Stimulated activated CD4-positive, alpha-beta T cell treated with anti-CD3 and anti-CD28 coated beads, Interleukin-1b, Interleukin-23, amount 100 ng/mL, for 24 hours (primary cell): ENCODE measurements around the gene LRRC66.

Source experiments
- DNase-seq, 4 experiments: peaks; one replicate each; pipeline ENCODE4 v3.0.0-alpha.2; 2020; ENCODE audit warnings: low read depth in 4 of 4, low spot score in 1 of 4

LRRC66 gene

GRCh38 chr4:52015366-52015765, 4.8 kb downstream of the LRRC66 start:
- DNase-seq = no peak

DNA sequence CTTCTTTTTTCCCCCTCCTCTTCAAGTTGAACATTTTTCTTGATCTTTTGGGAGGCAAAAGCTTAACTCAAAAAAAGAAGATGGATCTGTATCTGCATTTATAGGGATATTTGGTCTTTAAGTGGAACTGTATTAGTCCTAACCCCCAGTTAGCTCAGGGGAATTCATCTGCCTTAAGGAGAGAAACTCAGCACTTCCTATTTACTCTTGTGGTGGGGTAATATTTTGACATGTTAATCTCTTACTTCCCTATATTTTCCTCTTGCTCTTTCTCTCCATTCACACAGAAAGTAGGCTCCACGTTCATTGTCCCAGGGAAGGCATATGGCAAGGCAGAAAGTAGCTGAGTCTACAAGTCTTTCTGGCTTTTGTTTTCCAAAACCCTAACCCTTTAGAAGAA, 5.3 kb downstream of the LRRC66 start:
- no peak for DNase-seq

DNA sequence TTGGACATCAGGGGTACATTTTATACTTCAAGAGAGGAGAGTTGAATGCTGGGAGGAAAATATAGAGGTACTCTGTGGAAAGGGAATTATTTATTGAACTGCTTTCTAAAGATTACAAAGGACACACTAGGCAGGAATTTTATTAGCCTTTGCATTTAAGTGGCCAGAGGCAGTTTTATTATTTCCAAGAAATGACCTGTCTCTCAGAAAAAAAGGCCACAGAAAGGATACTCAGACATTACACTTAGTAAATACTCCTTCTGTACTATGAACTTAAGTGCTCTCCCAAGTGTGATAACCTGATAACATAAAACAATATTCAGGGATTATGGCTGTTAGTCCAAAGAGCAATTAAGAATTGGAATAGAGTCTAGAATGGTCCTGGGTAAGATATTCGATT, 7.5 kb downstream of the LRRC66 start:
- DNase-seq = no peak

DNA sequence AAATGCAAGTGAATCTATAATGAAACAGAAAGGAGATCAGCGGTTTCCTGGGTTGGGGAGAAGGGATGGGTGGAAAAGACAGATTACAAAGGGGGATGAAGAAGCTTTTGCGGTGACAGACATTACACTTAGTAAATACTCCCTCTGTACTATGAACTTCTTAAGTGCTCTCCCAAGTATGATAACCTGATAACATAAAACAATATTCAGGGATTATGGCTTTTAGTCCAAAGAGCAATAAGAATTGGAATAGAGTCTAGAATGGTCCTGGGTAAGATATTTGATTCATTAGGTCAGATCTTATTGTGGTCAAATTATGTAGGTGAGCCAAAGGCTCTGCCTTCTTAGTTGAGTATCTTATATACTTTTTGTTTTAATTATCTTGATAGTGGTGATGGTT, 9.2 kb downstream of the LRRC66 start:
- DNase-seq = no peak

DNA sequence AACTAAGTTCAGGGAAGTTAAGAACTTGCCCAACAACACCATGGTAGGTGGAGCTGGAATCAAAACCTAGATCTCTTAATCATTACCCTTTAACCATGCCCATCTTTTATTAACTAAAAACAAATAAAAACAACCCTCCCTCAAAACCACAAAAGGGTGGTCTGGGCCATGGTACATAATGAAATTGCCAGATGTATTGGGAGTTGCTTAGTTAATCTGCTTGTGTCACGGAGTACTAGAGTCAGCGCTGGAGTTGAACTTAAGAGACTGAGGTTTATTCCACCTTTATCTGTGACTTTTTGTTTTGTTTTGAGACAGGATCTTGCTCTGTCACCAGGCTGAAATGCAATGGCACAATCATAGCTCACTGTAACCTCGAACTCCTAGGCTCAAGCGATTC, 13.3 kb downstream of the LRRC66 start:
- no peak for DNase-seq

GRCh38 chr4:52005604-52006273, 14.4 kb downstream of the LRRC66 start:
- no peak for DNase-seq

DNA sequence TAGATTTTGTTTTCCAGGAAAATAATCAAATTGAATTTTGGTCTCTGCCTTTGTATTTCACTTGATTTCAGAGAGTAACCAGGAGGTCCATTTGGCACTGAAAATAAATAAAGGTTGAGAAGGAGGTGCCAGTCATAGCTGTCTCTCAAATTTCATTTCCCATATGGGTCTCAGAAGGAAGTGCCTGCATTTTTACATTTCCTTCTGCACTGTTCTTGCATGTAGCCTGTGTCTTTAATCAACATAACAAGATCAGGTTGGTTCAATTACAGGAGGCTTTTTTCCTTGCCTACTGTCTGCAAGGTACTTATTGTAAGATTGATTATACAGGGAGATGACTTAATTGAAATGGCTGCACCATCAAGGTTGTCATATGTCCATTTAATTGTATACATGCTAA, 15.7 kb downstream of the LRRC66 start:
- DNase-seq = no peak

- DNase-seq = no peak
Measured at GRCh38 chr4:52001616-52002015, 18.5 kb downstream of the LRRC66 start.

- no peak for DNase-seq
Measured at GRCh38 chr4:51999250-51999649, 20.9 kb downstream of the LRRC66 start.

DNA sequence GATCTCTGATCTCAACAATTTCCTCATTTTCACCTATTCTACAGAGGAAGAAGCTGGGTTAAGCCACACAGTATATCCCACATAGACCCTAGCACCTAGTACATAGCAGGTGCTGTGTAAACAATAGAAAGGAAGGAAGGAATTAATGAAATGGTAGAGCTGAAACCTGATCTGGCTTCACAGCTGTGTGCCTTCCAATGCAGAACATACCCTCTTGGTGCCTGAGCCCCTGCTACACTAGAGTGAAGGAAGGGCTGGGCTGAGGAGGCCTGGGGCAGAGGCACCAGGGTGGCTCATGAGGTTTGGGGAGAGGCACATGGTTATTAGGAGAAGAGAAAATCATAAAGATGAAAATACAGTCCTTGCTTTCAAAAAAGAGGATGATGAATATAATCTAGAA, 21.3 kb downstream of the LRRC66 start:
- DNase-seq = no peak

- DNase-seq = no peak
Measured at GRCh38 chr4:51997647-51998046, 22.5 kb downstream of the LRRC66 start.

DNA sequence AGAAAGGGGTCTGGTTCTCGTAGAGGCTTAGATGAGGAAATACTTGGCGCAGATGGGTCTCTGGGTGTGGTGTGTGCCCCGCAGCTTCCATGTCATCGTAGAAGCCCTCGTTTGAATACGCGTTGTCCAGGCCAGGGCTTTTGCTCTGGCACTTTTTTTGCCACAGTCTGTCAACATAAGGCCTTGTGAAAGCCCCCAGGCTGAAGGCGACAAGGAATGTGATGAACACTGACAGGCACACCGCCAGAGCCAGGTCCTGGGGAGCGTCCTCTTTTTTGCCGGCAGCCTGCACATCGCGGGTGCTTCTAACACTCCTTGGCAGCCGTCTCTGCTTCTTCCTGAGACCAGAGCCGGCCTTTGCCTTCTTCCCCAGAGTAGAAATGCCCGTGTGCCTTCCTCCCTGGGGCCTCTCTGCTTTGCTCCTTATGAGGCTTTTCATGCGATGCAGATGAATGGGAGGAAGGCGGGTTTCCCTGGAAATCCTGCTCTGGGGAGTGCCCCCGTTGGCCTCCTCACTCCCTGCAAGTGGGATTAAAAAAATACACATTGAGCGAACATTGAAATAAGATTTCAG, 24.4 kb downstream of the LRRC66 start:
- no peak for DNase-seq

- DNase-seq = no peak
Measured at GRCh38 chr4:51965862-51966261, 54.3 kb downstream of the LRRC66 start.

GRCh38 chr4:51963841-51964517, 56.2 kb downstream of the LRRC66 start:
- no peak for DNase-seq

- DNase-seq = no peak
Measured at GRCh38 chr4:51960486-51960885, 59.7 kb downstream of the LRRC66 start.

- no peak for DNase-seq
Measured at GRCh38 chr4:51958199-51958968, 61.8 kb downstream of the LRRC66 start.
